ENCODE measurements around the gene CHGA.

- TF ChIP-seq EZH2 (IDR thresholded peaks at IDR 0.05; ENCODE audit: low read depth, low read length, severe bottlenecking) (no peak), POLR2A (IDR thresholded peaks at IDR 0.05; ENCODE audit: control extremely low read depth in 1 of 2, low read depth in 2 of 2, low read length in 2 of 2) (no peak), SUZ12 (IDR thresholded peaks at IDR 0.05; ENCODE audit: low read length) (no peak), CTCF (IDR thresholded peaks at IDR 0.05; ENCODE audit: control extremely low read depth in 1 of 3, insufficient read depth in 1 of 3, low read depth in 1 of 3, low read length in 3 of 3) (no peak), SP4 (IDR thresholded peaks at IDR 0.05; ENCODE audit: low read length) (no peak), CREB1 (IDR thresholded peaks at IDR 0.05) (no peak)
These were observed 19.6 kb downstream of the CHGA start for GRCh38 chr14:92942576-92942975.

Measured in H1 (cell line).